ENCODE data around the gene TVP23A. TPM values are rescaled to one million over a fixed set of nuclear protein-coding genes. Genes with fewer than 3 reads are reported as not detected.

TVP23A gene
- total and polyA plus RNA-seq, 2 experiments from 2014 or later, result 2.0 to 2.1 TPM

GRCh38 chr16:10859658-10860057 is 41.1 kb upstream of the TVP23A start:
- Histone ChIP-seq H3K9me3 (ENCODE audit: low read depth) (no peaks in the 10 kb centered on the region), H3K36me3 (no peaks in the 10 kb centered on the region), H3K27ac (no peak overlapping the region), H3K4me1 (ENCODE audit: low read depth) (no peaks in the 10 kb centered on the region), H3K4me3 (no peak overlapping the region), H3K27me3 (no peaks in the 10 kb centered on the region)
- TF ChIP-seq CTCF (IDR thresholded peaks at IDR 0.05; ENCODE audit: low read depth, low read length), result no peak
- no peak for DNase-seq (ENCODE audit: low read depth in 1 of 2, low spot score in 1 of 2)

GRCh38 chr16:10859020-10859419 is 40.4 kb upstream of the TVP23A start:
- H3K9me3 ChIP-seq (ENCODE audit: low read depth), result no peaks in the 10 kb centered on the region
- H3K4me1 ChIP-seq (ENCODE audit: low read depth), result no peaks in the 10 kb centered on the region
- H3K27ac ChIP-seq, result no peak overlapping the region
- H3K4me3 ChIP-seq, result no peak overlapping the region
- H3K36me3 ChIP-seq, result no peaks in the 10 kb centered on the region
- TF ChIP-seq CTCF (IDR thresholded peaks at IDR 0.05; ENCODE audit: low read depth, low read length), result no peak
- no peak for DNase-seq (ENCODE audit: low read depth in 1 of 2, low spot score in 1 of 2)
- no peaks in the 10 kb centered on the region for H3K27me3 ChIP-seq

GRCh38 chr16:10858203-10858602 is 39.6 kb upstream of the TVP23A start:
- Histone ChIP-seq H3K27ac (no peak overlapping the region), H3K36me3 (no peaks in the 10 kb centered on the region), H3K4me1 (ENCODE audit: low read depth) (no peaks in the 10 kb centered on the region), H3K4me3 (no peak overlapping the region), H3K27me3 (no peaks in the 10 kb centered on the region), H3K9me3 (ENCODE audit: low read depth) (no peaks in the 10 kb centered on the region)
- no peak for TF ChIP-seq CTCF (IDR thresholded peaks at IDR 0.05; ENCODE audit: low read depth, low read length)
- no peak for DNase-seq (ENCODE audit: low read depth in 1 of 2, low spot score in 1 of 2)

- Histone ChIP-seq H3K36me3 (no peaks in the 10 kb centered on the region), H3K27me3 (no peaks in the 10 kb centered on the region), H3K27ac (no peak overlapping the region), H3K4me3 (no peak overlapping the region), H3K9me3 (ENCODE audit: low read depth) (no peaks in the 10 kb centered on the region), H3K4me1 (ENCODE audit: low read depth) (no peaks in the 10 kb centered on the region)
- no peak for TF ChIP-seq CTCF (IDR thresholded peaks at IDR 0.05; ENCODE audit: low read depth, low read length)
- no peak for DNase-seq (ENCODE audit: low read depth in 1 of 2, low spot score in 1 of 2)
Observed at GRCh38 chr16:10856042-10856441, 37.4 kb upstream of the TVP23A start.

GRCh38 chr16:10852948-10853347 is 34.4 kb upstream of the TVP23A start:
- no peak for TF ChIP-seq CTCF (IDR thresholded peaks at IDR 0.05; ENCODE audit: low read depth, low read length)
- Histone ChIP-seq H3K4me3 (no peak overlapping the region), H3K27ac (no peak overlapping the region), H3K36me3 (no peaks in the 10 kb centered on the region), H3K4me1 (ENCODE audit: low read depth) (no peaks in the 10 kb centered on the region), H3K9me3 (ENCODE audit: low read depth) (no peaks in the 10 kb centered on the region), H3K27me3 (no peaks in the 10 kb centered on the region)
- DNase-seq (ENCODE audit: low read depth in 1 of 2, low spot score in 1 of 2), result no peak

- DNase-seq (ENCODE audit: low read depth in 1 of 2, low spot score in 1 of 2), result no peak
- no peak overlapping the region for H3K4me3 ChIP-seq
- H3K27ac ChIP-seq, result no peak overlapping the region
- H3K36me3 ChIP-seq, result no peaks in the 10 kb centered on the region
- TF ChIP-seq CTCF (IDR thresholded peaks at IDR 0.05; ENCODE audit: low read depth, low read length), result no peak
- no peaks in the 10 kb centered on the region for H3K9me3 ChIP-seq (ENCODE audit: low read depth)
- no peaks in the 10 kb centered on the region for H3K4me1 ChIP-seq (ENCODE audit: low read depth)
- H3K27me3 ChIP-seq, result no peaks in the 10 kb centered on the region
Observed at GRCh38 chr16:10852286-10852685, 33.7 kb upstream of the TVP23A start.

All from cardiac muscle cell (in vitro differentiated cells and primary cell).